ENCODE data around the gene GUSB.
A peak's percentile ranks its signal among the peaks of the same experiment; 100 is the strongest.

Gene GUSB

GRCh38 chr7:65978891-65979582 is 3.0 kb downstream of the GUSB start:
- peaks cover 5 to 72% (median 52%) of the 10 kb centered on the region in 11 experiments; a peak in 20 of 22 replicates for H4K20me1 ChIP-seq
- H3K27me3 ChIP-seq: no peaks in the 10 kb centered on the region
- peaks cover 57 to 64% (median 59%) of the 10 kb centered on the region in 11 experiments for H3K36me3 ChIP-seq
- TF ChIP-seq Cebpa-rat (IDR thresholded peaks at IDR 0.05): no peak
- peaks cover 14 to 38% (median 31%) of the 10 kb centered on the region in 10 experiments for H3K4me1 ChIP-seq
- H3K9me3 ChIP-seq (replicated peaks in 1 of 11): no peaks in the 10 kb centered on the region
- H3K27ac ChIP-seq: peak overlapping the region in 2 of 11 experiments; percentile 6 to 16; a peak in 1 of 22 replicates
- no peak overlapping the region for H3K4me3 ChIP-seq
- H3K4me2 ChIP-seq: no peak overlapping the region
- peak overlapping the region in 3 of 11 experiments; percentile 8 to 42 (median 18); a peak in 1 of 22 replicates for H3K9ac ChIP-seq

DNA sequence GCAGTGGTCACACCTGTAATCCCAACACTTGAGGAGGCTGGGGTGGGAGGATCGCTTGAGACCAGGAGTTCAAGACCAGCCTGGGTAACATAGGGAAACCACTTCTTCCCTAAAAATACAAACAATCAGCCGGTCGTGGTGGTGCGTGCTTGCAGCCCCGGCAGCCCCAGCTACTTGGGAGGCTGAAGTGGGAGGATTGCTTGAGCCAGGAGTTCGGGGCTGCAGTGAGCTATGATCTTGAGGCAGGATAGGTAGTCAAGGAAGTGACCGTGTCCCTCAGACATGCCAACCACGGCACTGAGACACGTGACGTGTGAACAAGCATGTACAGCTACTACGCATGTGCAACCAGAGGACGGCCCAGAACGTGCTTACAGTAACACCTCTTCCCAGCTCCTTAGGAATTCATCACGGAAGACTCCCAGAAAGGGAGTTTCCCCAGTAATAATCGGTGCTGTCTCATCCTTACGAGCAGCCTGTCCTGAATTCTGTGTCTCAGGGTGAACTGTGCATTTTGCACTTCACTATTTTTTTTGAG is 5.3 kb downstream of the GUSB start:
- no peak overlapping the region for H3K4me2 ChIP-seq
- H3K36me3 ChIP-seq: peaks cover 80 to 88% (median 82%) of the 10 kb centered on the region in 11 experiments
- H3K27ac ChIP-seq: no peak overlapping the region
- H3K9me3 ChIP-seq (replicated peaks in 1 of 11): no peaks in the 10 kb centered on the region
- H3K4me3 ChIP-seq: no peak overlapping the region
- peaks cover 5 to 94% (median 61%) of the 10 kb centered on the region in 11 experiments; a peak in 20 of 22 replicates for H4K20me1 ChIP-seq
- H3K9ac ChIP-seq: no peak overlapping the region
- peaks cover 7 to 23% (median 13%) of the 10 kb centered on the region in 10 experiments for H3K4me1 ChIP-seq
- TF ChIP-seq Cebpa-rat (IDR thresholded peaks at IDR 0.05): no peak
- H3K27me3 ChIP-seq: no peaks in the 10 kb centered on the region

- Histone ChIP-seq H3K36me3 (peaks cover 88 to 96% (median 90%) of the 10 kb centered on the region in 11 experiments), H3K9me3 (replicated peaks in 1 of 11) (no peaks in the 10 kb centered on the region)
Observed at GRCh38 chr7:65975814-65976445, 6.1 kb downstream of the GUSB start.

DNA sequence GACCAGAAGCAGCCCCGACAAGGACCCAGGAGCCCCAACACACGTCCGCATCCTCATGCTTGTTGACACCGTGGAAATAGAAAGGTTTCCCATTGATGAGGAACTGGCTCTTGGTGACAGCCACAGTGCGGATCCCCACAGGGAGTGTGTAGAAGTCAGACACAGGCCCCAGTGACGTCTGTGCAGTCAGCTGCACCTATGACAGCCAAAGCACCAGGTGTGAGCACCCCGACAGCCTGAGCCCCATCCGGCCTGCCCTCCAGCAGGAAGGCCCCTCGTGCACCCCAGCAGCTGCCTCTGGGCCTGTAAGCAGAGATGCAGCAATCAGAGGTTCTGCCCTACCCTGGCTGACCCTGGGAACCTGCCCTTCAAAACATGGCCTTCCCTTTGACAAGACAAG is 7.1 kb downstream of the GUSB start:
- Histone ChIP-seq H3K36me3 (peaks cover 98 to 100% (median 100%) of the 10 kb centered on the region in 11 experiments), H3K4me2 (no peak overlapping the region)

More at GRCh38 chr7:65975814-65976445, 6.1 kb downstream of the GUSB start:
- Histone ChIP-seq H3K27ac (no peak overlapping the region), H3K27me3 (no peaks in the 10 kb centered on the region), H3K4me3 (no peak overlapping the region), H3K4me1 (peaks cover 7 to 18% (median 8%) of the 10 kb centered on the region in 10 experiments), H3K9ac (no peak overlapping the region), H3K4me2 (no peak overlapping the region), H4K20me1 (peaks cover 5 to 94% (median 56%) of the 10 kb centered on the region in 11 experiments; a peak in 20 of 22 replicates)
- no peak for TF ChIP-seq Cebpa-rat (IDR thresholded peaks at IDR 0.05)

DNA sequence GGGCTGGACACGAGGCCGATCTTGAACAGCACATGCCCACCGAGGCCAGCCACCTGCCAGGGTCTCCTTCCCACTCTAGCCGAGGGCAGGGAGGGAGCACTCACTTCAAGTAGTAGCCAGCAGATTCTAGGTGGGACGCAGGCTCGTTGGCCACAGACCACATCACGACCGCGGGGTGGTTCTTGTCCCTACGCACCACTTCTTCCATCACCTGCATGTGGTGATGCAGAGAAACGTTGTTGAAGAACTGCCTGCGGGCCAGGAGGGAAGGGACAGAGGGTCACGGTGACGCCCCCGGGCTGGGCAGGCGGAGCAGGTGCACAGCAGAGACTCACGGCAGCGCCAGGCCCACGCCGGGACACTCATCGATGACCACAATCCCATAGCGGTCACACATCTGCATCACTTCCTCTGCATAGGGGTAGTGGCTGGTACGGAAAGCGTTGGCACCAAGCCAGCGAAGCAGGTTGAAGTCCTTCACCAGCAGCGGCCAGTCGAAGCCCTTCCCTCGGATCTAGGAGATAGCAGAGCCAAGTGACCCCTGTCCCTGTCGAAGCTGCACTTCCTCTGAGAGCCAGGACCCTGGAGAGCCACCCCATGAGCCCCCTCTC is 7.7 kb downstream of the GUSB start:
- H3K4me2 ChIP-seq: no peak overlapping the region
- H3K36me3 ChIP-seq: peaks cover 98 to 100% (median 100%) of the 10 kb centered on the region in 11 experiments

More for the DNA sequence above, 7.1 kb downstream of the GUSB start:
- H3K4me3 ChIP-seq: no peak overlapping the region
- peaks cover 5 to 95% (median 47%) of the 10 kb centered on the region in 11 experiments; a peak in 18 of 22 replicates for H4K20me1 ChIP-seq
- no peak for TF ChIP-seq Cebpa-rat (IDR thresholded peaks at IDR 0.05)
- peaks cover 0 to 7% (median 0%) of the 10 kb centered on the region in 10 experiments; a peak in 6 of 20 replicates for H3K4me1 ChIP-seq
- no peaks in the 10 kb centered on the region for H3K27me3 ChIP-seq
- no peak overlapping the region for H3K27ac ChIP-seq
- H3K9ac ChIP-seq: no peak overlapping the region
- H3K9me3 ChIP-seq (replicated peaks in 1 of 11): no peaks in the 10 kb centered on the region

DNA sequence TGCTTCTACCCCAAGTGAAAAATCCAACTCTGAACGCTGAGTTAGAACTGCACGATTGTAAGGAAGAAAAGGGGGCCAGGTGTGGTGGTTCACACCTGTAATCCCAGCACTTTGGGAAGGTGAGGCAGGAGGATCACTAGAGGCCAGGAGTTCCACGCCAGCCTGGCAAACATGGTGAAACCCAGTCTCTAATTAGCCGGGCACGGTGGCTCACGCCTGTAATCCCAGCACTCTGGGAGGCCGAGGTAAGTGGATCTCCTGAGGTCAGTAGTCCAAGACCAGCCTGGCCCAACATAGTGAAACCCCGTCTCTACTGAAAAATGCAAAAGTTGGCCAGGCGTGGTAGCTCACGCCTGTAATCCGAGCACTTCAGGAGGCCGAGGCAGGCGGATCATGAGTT is 9.0 kb downstream of the GUSB start:
- Histone ChIP-seq H3K9ac (no peak overlapping the region), H3K9me3 (replicated peaks in 1 of 11) (no peaks in the 10 kb centered on the region), H3K4me1 (no peaks in the 10 kb centered on the region), H4K20me1 (peaks cover 0 to 94% (median 34%) of the 10 kb centered on the region in 11 experiments; a peak in 14 of 22 replicates), H3K27me3 (no peaks in the 10 kb centered on the region), H3K4me2 (no peak overlapping the region), H3K4me3 (no peak overlapping the region), H3K27ac (no peak overlapping the region), H3K36me3 (peaks cover 98 to 100% (median 100%) of the 10 kb centered on the region in 11 experiments)
- no peak for TF ChIP-seq Cebpa-rat (IDR thresholded peaks at IDR 0.05)

More for the DNA sequence above, 7.7 kb downstream of the GUSB start:
- Histone ChIP-seq H3K9ac (no peak overlapping the region), H3K4me3 (no peak overlapping the region), H3K27ac (no peak overlapping the region), H3K27me3 (no peaks in the 10 kb centered on the region), H4K20me1 (peaks cover under 1 to 95% (median 41%) of the 10 kb centered on the region in 11 experiments; a peak in 17 of 22 replicates), H3K4me1 (peaks cover 0 to 1% (median 0%) of the 10 kb centered on the region in 10 experiments; a peak in 2 of 20 replicates), H3K9me3 (replicated peaks in 1 of 11) (no peaks in the 10 kb centered on the region)
- no peak for TF ChIP-seq Cebpa-rat (IDR thresholded peaks at IDR 0.05)

GRCh38 chr7:65971021-65971420 is 11.0 kb downstream of the GUSB start:
- Histone ChIP-seq H3K9me3 (replicated peaks in 1 of 11) (no peaks in the 10 kb centered on the region), H3K4me2 (no peak overlapping the region), H3K27ac (no peak overlapping the region), H3K36me3 (peaks cover 99 to 100% (median 100%) of the 10 kb centered on the region in 11 experiments), H4K20me1 (peaks cover 0 to 94% (median 24%) of the 10 kb centered on the region in 11 experiments; a peak in 13 of 22 replicates), H3K4me3 (no peak overlapping the region), H3K4me1 (no peaks in the 10 kb centered on the region), H3K27me3 (no peaks in the 10 kb centered on the region), H3K9ac (no peak overlapping the region)
- no peak for TF ChIP-seq Cebpa-rat (IDR thresholded peaks at IDR 0.05)

DNA sequence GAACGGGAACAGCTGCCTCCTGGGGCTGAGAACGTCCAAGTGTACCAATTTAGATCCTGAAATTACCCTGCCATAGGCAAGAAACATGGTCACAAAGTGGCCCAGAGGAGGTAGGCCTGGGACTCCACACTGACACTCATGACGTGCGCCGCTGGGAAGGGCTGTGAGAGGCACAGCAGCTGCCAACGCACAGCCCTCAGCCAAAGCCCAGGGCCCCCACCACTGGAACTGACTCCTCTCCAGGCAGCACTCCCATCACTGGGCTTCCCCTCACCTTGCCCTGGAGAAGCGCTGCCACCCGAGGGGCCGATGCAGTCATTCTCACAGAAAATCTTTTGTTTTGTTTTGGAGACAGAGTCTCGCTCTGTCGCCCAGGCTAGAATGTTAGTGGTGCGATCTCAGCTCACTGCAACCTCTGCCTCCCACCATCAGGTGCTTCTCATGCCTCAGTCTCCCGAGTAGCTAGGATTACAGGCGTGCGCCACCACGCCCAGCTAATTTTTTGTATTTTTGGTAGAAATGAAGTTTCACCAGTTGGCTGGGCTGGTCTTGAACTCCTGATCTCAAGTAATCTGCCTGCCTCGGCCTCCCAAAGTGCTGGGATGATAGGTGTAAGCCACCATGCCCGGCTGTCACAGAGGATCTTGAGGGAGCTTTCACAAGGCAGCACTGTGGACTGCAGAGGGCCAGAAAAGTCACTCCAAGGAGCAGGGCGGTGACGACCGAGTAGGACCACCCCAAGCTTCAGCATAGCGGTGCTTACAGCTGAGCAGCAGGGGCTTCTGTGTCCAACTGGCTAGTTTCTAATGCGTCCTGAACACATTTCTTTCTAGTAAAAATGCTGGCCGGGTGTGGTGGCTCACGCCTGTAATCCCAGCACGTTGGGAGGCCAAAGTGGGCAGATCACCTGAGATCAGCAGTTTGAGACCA is 13.5 kb downstream of the GUSB start:
- H3K27me3 ChIP-seq: no peaks in the 10 kb centered on the region
- peak overlapping the region in 2 of 11 experiments; percentile 21 to 42; a peak in 2 of 22 replicates for H3K27ac ChIP-seq
- peaks cover 0 to 85% (median 20%) of the 10 kb centered on the region in 11 experiments; a peak in 14 of 22 replicates for H4K20me1 ChIP-seq
- H3K9me3 ChIP-seq (replicated peaks in 1 of 11): no peaks in the 10 kb centered on the region
- no peaks in the 10 kb centered on the region for H3K4me1 ChIP-seq
- peaks cover 99 to 100% (median 100%) of the 10 kb centered on the region in 11 experiments for H3K36me3 ChIP-seq
- no peak overlapping the region for H3K4me2 ChIP-seq
- H3K4me3 ChIP-seq: no peak overlapping the region
- TF ChIP-seq Cebpa-rat (IDR thresholded peaks at IDR 0.05): no peak
- no peak overlapping the region for H3K9ac ChIP-seq
